HAP-1 (cell line): Measurements from ENCODE around the gene PKP3.
"Not testable (repeated sequence)": the region's sequence is repeated elsewhere in the genome, so short reads cannot be mapped to it uniquely, and the experiment has no call there.

Experiments used
- DNase-seq, 2 experiments: peaks; one replicate each; pipeline ENCODE4 v3.0.0-alpha.2; 2016 to 2020; ENCODE audit warnings: low spot score in 2 of 2
- H3K27me3 ChIP-seq: fragments of 250-450 bp; sonication (Bioruptor Pico); 2 replicates; pipeline ENCODE4 v1.5.1; 2020; ENCODE audit warnings: low read depth, mild to moderate bottlenecking, moderate library complexity
- H3K36me3 ChIP-seq: fragments of 250-450 bp; sonication (Bioruptor Pico); replicated peaks from 2 replicates; pipeline ENCODE4 v1.5.1; 2020; ENCODE audit warnings: mild to moderate bottlenecking
- H3K4me1 ChIP-seq: fragments of 250-450 bp; sonication (Bioruptor Pico); 2 replicates; pipeline ENCODE4 v1.5.1; 2020; ENCODE audit warnings: mild to moderate bottlenecking
- H3K4me3 ChIP-seq: fragments of 250-450 bp; sonication (Bioruptor Pico); 2 replicates; pipeline ENCODE4 v1.5.1; 2020; ENCODE audit warnings: mild to moderate bottlenecking, moderate library complexity
- H3K9me3 ChIP-seq: fragments of 250-450 bp; sonication (Bioruptor Pico); 2 replicates; pipeline ENCODE4 v1.5.1; 2020; ENCODE audit warnings: mild to moderate bottlenecking, moderate library complexity
- in situ Hi-C: fragments of 300-500 bp; cut with MboI; formaldehyde crosslinking; loops from 3 replicates; pipeline ENCODE4 v1.14.3; 2020; ENCODE audit warnings: low sequenced_read_pairs, inconsistent platforms, mixed read lengths

PKP3 gene

DNA sequence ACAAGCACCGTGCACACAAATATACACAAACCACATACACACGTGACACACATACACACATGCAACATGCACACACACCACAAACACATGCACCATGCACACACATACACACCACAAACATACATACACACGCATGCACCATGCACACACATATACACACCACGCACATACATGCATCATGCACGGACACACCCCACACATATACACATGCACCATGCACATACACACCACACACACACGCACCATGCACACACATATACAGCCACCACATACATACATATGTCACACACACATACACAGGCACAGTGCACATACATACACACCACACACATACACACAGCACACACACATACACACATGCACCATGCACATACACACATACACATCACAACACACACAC lies 37.4 kb upstream of the PKP3 start:
- no peaks in the 10 kb centered on the region for H3K27me3 ChIP-seq
- no peak for DNase-seq
- in situ Hi-C loops = no loop called here
- no peak overlapping the region for H3K4me3 ChIP-seq
- H3K36me3 ChIP-seq = no peaks in the 10 kb centered on the region
- peaks cover 6% of the 10 kb centered on the region; the same call in 1 of the 2 replicates for H3K9me3 ChIP-seq
- H3K4me1 ChIP-seq = peaks cover 7% of the 10 kb centered on the region; the same call in 1 of the 2 replicates

DNA sequence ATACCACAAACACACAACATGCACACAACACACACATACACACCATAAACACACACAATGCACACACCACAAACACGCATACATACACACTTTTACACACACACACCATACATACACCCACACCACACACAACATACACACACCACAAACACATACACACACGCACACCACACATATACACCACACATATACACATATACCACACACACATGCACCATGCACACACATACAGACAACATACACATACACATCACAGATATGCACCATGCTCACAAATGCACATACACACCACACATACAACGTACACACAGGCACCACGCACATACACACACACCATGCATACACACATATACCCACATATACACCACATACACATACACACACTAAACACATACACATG lies 36.4 kb upstream of the PKP3 start:
- H3K4me3 ChIP-seq = no peak overlapping the region
- H3K9me3 ChIP-seq = peaks cover 6% of the 10 kb centered on the region; the same call in 1 of the 2 replicates
- H3K4me1 ChIP-seq = peaks cover 7% of the 10 kb centered on the region; the same call in 1 of the 2 replicates
- no peaks in the 10 kb centered on the region for H3K27me3 ChIP-seq
- no peak for DNase-seq
- no peaks in the 10 kb centered on the region for H3K36me3 ChIP-seq
- in situ Hi-C loops = no loop called here

DNA sequence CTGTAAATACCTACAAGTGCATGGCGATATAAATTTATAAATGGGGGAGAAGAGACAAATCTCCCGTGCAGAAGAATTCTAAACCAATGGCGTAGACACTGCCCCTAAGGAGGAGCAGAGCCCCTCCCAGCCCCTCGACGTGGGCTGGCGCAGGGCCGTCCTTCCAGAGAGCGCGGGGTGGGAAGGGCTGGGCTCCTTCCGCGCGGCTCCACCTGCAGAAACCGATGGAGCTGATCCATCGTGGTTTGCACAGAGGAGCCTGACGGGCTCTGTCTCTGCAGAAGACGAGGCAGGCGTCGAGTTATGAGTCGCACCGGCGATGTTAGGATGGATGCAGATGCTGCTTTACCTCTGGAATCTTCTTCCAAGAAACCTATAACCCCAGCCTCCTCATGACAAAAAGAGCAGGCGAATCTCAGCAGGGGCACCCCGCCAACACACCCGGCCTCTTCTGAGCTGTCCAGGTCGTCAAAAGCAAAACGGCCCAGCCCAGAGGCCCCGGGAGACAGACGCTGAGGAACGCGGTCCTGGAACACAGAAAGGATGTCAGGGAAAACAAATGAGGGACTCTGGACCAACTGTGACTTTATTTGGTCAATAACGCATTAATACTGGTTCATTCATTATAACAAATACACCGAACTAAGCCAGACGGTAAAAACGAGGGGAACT lies 35.7 kb upstream of the PKP3 start:
- no peak for DNase-seq
- no peaks in the 10 kb centered on the region for H3K27me3 ChIP-seq
- no peak overlapping the region for H3K4me3 ChIP-seq
- H3K4me1 ChIP-seq = peaks cover 7% of the 10 kb centered on the region; the same call in 1 of the 2 replicates
- in situ Hi-C loops = no loop called here
- no peaks in the 10 kb centered on the region for H3K36me3 ChIP-seq
- H3K9me3 ChIP-seq = peaks cover 6% of the 10 kb centered on the region; the same call in 1 of the 2 replicates

DNA sequence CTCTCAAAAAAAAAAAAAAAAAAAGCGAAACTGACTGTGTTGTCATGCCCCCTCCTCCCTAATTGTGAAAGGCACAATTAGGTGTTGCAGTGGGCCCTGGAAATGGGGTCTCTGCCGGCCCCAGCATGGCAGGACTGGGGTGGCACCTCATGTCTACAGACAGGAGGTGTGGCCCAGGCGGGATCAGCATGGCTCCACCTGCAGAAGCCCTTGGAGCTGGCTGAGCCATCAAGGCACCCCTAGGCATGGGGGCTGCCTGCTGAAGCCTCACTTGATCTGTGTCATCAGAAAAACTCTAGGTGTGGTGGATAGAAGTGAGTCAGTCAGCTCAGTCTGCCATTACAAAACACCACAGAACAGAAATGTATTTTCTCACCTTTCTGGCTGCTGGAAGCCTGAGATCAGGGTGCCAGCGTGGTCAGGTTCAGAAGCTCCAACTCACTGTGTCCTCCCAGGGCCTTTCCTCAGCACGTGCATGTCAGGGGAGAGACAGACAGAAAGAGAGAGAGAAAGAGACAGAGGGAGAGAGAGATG lies 34.8 kb upstream of the PKP3 start:
- no peak for DNase-seq
- no peaks in the 10 kb centered on the region for H3K36me3 ChIP-seq
- H3K4me1 ChIP-seq = peaks cover 7% of the 10 kb centered on the region; the same call in 1 of the 2 replicates
- H3K27me3 ChIP-seq = no peaks in the 10 kb centered on the region
- peaks cover 6% of the 10 kb centered on the region; the same call in 1 of the 2 replicates for H3K9me3 ChIP-seq
- H3K4me3 ChIP-seq = no peak overlapping the region
- in situ Hi-C loops = no loop called here

DNA sequence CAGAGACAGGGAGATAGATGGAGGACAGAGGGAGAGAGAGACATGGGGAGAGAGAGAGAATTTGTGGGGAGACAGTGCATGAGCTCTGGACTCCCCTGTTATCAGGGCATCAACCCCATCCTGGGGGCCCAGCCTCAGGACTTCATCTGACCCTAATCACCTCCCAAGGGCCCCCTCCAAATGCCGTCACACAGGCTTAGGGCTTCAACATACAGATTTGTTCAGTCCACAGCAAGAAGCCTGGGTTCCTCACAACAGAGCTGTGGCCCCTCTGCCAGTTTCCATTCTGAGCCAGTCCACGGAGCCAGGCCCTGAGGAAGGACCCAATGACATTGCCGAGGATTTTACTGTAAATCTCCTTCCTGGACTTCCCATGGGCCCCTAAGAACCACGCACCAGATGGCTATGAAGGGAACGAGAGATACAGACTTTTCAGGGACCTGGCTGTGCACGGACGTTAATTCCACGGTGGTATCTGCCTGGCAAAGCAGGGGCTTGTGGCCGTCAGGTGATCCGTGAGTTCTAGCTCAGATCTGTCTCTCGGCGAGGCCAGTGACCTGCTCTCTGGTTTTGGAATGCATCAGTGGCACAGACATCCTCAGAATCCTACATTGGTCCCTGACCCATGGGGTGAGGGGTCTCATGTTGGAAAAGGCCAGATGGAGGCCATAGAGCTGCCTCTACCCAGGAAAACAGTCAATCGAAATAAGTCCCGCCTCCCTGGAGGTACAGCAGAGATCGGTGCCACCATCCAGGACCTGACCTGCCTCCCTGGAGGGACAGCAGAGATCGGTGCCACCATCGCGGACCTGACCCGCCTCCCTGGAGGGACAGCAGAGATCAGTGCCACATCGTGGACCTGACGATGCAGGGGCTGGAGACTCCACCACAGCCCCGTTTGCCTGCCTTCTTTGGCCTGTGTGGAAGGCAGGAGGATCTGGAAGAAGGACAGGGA lies 33.4 kb upstream of the PKP3 start:
- Histone ChIP-seq H3K4me3 (no peak overlapping the region), H3K36me3 (no peaks in the 10 kb centered on the region), H3K27me3 (no peaks in the 10 kb centered on the region), H3K9me3 (peaks cover 6% of the 10 kb centered on the region; the same call in 1 of the 2 replicates), H3K4me1 (peaks cover 2% of the 10 kb centered on the region; the same call in 1 of the 2 replicates)
- no peak for DNase-seq
- in situ Hi-C loops = loop anchor here (10.0 kb wide), 1 partner anchor 106 kb away; no protein-coding TSS in a partner anchor

DNA sequence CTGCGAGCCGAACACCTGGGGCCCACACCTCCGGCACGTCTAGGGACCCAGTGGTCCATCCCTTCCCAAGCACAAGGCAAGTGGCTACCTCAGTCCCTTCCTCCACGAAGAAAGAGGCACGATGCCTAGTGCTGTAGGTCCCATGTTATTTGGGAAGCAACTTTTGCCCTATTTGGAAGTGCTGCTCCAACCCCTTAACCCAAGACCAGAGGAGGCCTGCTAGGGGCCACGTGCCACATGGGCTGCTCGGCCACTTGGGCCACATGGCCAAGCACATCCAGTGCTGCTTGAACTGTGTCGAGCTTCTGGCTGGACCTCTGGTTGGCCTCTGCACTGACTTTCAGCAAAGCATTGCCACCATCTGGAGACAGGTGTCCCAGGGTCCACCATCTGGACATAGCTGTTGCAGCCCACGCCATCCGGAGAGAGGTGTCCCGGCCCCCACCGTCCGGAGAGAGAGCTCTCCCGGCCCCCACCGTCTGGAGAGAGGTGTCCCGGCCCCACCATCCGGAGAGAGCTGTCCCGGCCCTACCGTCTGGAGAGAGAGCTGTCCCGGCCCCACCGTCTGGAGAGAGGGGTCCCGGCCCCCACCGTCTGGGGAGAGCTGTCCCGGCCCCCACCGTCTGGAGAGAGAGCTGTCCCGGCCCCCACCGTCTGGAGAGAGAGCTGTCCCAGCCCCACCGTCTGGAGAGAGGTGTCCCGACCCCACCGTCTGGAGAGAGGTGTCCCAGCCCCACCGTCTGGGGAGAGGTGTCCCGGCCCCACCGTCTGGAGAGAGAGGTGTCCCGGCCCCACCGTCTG lies 31.2 kb upstream of the PKP3 start:
- H3K4me3 ChIP-seq = no peak overlapping the region
- peaks cover 6% of the 10 kb centered on the region; the same call in 1 of the 2 replicates for H3K9me3 ChIP-seq
- in situ Hi-C loops = loop anchor here (10.0 kb wide), 1 partner anchor 108 kb away; no protein-coding TSS in a partner anchor
- H3K36me3 ChIP-seq = no peaks in the 10 kb centered on the region
- no peaks in the 10 kb centered on the region for H3K4me1 ChIP-seq
- DNase-seq = no peak
- no peaks in the 10 kb centered on the region for H3K27me3 ChIP-seq

DNA sequence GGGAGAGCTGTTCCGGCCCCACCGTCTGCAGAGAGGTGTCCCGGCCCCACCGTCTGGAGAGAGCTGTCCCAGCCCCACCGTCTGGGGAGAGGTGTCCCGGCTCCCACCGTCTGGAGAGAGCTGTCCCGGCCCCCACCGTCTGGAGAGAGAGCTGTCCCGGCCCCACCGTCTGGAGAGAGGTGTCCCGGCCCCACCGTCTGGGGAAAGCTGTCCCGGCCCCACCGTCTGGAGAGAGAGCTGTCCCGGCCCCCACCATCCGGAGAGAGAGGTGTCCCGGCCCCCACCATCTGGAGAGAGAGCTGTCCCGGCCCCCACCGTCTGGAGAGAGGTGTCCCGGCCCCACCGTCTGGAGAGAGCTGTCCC lies 30.6 kb upstream of the PKP3 start:
- not testable (repeated sequence) for H3K4me1 ChIP-seq, H3K27me3 ChIP-seq, DNase-seq, H3K36me3 ChIP-seq, H3K9me3 ChIP-seq, H3K4me3 ChIP-seq
- in situ Hi-C loops = loop anchor here (10.0 kb wide), 1 partner anchor 109 kb away; no protein-coding TSS in a partner anchor

DNA sequence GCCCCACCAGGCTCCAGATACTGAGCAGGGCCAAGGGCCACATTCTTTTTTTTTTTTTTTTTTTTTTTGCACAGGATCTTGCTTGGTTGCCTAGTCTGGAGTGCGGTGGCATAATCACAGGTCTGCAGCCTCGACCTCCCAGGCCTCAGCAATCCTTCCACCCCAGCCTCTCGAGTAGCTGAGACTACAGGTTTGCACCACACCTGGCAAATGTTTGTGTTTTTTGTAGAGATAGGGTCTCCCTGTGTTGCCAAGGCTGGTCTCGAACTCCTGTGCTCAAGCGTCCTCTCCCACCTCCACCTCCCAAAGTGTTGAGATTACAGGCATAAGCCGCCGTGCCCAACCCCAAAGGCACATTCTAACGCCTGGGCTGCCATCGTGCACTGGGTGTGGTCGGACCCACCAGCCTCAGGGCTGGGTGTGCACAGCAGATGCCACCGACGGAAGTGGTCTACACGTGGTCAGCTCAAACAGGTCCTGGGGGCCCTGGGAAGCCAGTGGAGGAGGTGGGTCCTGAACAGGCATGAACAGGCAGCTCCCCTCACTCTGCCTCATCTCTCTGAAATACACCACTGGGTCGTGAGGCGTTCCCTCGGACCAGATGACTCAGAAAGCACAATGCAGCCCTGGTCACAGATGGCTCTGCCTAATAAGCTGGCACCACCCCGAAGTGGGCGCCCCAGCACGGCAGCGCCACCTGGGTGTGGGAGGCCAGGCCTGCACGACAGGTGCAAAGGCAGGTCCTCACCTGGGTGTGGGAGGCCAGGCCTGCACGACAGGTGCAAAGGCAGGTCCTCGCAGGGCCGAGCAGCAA lies 29.9 kb upstream of the PKP3 start:
- H3K4me3 ChIP-seq = no peak overlapping the region
- DNase-seq = no peak
- in situ Hi-C loops = loop anchor here (10.0 kb wide), 1 partner anchor 109 kb away; no protein-coding TSS in a partner anchor
- H3K27me3 ChIP-seq = no peaks in the 10 kb centered on the region
- peaks cover 6% of the 10 kb centered on the region; the same call in 1 of the 2 replicates for H3K9me3 ChIP-seq
- no peaks in the 10 kb centered on the region for H3K36me3 ChIP-seq
- peaks cover 3% of the 10 kb centered on the region; the same call in 1 of the 2 replicates for H3K4me1 ChIP-seq

DNA sequence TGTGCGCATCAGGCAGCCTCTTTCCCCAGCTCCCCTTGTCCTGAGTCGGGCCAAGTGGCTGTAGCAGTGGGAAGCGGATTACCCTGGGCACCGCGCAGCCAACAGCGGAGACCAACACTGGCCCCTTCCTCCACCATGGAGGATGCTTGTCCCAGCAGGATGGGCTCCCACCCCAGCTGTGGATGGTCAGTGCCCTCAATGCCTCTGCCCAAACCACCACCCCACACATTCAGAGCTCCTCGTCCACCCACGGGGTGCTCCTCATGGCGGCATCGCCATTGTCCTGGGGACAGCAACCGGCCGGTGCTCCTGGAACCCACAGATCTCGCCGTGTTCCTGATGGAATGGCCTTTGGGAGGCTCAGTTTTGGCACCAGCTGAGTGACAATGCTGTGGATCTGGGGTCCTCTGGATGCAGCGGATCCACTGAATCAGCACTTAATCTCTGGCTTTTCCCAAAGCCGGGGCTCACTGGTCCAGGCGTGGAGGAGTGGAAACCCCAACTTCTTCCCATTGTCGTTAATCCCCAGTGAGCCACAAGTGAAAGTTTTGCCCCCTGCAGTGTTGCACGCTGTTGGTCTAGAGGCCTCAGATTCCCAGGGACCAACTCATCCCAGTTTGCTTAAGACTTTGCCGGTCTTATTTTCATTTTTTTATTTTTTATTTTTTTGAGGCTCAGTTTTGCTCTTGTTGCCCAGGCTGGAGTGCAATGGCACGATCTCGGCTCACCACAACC lies 28.9 kb upstream of the PKP3 start:
- no peak for DNase-seq
- in situ Hi-C loops = loop anchor here (10.0 kb wide), 1 partner anchor 110 kb away; no protein-coding TSS in a partner anchor
- no peaks in the 10 kb centered on the region for H3K27me3 ChIP-seq

DNA sequence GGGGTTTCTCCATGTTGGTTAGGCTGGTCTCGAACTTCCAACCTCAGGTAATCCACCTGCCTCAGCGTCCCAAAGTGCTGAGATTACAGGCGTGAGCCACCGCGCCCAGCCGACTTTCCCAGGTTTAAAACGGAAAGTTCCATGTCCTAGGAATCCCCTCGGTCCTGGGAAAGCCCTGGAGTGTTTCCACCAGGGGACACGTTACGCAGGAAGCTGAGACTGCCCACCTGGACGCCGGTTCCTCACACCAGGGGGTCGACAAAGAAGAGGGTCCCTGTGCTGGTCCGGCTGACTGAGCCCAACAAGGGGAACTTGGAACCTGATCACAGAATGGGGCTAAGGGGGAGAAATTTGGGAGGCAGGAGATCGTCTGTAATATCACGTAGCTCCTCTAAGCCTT lies 28.2 kb upstream of the PKP3 start:
- in situ Hi-C loops = loop anchor here (10.0 kb wide), 1 partner anchor 111 kb away; no protein-coding TSS in a partner anchor
- no peak for DNase-seq
- H3K27me3 ChIP-seq = no peaks in the 10 kb centered on the region
- peaks cover 2% of the 10 kb centered on the region; the same call in 1 of the 2 replicates for H3K9me3 ChIP-seq
- H3K36me3 ChIP-seq = no peaks in the 10 kb centered on the region
- H3K4me1 ChIP-seq = peaks cover 3% of the 10 kb centered on the region
- no peak overlapping the region for H3K4me3 ChIP-seq

More for the DNA sequence above, 28.9 kb upstream of the PKP3 start:
- Histone ChIP-seq H3K36me3 (no peaks in the 10 kb centered on the region), H3K4me1 (peaks cover 3% of the 10 kb centered on the region; the same call in 1 of the 2 replicates), H3K4me3 (no peak overlapping the region), H3K9me3 (peaks cover 6% of the 10 kb centered on the region; the same call in 1 of the 2 replicates)

DNA sequence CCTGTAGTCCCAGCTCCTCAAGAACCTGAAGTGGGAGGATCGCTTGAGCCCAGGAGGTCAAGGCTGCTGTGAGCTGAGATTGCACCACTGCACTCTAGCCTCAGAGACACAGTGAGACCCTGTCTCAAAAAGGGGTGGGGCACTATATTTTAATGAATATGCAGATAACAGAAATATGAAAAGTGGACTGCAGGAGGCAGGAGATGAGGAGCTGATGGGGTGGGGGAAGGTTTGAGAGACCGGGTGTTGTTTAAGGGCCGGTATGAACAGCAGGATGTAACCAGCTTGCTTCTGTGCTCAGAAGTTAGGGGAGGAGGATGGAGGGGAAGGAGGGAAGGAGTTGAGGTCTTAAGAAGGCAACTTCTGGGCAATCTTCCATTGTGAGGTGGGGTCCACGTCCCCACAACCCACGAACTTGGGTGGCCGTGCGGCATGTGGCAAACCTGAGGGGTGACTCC lies 26.0 kb upstream of the PKP3 start:
- no peaks in the 10 kb centered on the region for H3K27me3 ChIP-seq
- no peaks in the 10 kb centered on the region for H3K9me3 ChIP-seq
- H3K4me1 ChIP-seq = peaks cover 3% of the 10 kb centered on the region
- in situ Hi-C loops = loop anchor here (10.0 kb wide), 1 partner anchor 113 kb away; no protein-coding TSS in a partner anchor
- H3K4me3 ChIP-seq = no peak overlapping the region; the same call in 1 of the 2 replicates
- DNase-seq = no peak
- no peaks in the 10 kb centered on the region; the same call in 1 of the 2 replicates for H3K36me3 ChIP-seq
